Activated CD4-positive, CD25-positive, alpha-beta regulatory T cell (primary cell): Measurements from ENCODE around the gene TRIM14.
"Not testable (repeated sequence)": the region's sequence is repeated elsewhere in the genome, so short reads cannot be mapped to it uniquely, and the experiment has no call there.

ENCODE experiments used
- DNase-seq, 4 experiments: peaks; one replicate each; lab custom pipeline; 2025; lab: John Stamatoyannopoulos, UW

Gene TRIM14

DNA sequence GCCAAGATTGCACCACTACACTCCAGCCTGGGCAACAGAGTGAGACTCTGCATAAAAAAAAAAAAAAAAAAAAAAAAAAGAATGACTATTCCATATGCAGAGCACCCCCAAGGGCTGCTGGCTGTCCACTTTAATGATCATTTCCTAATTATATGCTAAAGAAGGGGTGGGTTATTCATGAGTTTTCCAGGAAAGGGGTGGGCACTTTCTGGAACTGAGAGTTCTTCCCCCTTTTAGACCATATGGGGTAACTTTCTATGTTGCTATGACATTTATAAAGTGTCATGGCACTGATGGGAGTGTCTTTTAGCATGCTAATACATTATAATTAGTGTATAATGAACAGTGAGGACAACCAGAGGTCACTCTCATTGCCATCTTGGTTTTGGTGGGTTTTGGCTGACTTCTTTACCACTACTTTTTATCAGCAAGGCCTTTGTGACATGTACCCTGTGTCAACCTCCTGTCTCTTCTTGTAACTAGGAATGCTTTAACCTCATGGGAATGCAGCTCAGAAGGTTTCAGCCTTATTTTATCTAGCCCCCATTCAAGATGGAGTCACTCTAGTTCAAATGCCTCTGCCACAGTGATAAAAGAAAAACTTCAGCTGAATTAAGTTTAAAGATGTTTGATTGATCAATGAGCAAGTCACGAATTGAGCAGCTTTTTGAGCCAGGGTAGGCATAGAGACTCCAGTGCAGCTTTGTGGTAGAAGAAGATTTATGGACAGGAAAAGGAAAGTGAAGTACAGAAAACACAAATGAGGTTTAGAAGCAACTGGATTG is 69.5 kb downstream of the TRIM14 start:
- DNase-seq = no peak

DNA sequence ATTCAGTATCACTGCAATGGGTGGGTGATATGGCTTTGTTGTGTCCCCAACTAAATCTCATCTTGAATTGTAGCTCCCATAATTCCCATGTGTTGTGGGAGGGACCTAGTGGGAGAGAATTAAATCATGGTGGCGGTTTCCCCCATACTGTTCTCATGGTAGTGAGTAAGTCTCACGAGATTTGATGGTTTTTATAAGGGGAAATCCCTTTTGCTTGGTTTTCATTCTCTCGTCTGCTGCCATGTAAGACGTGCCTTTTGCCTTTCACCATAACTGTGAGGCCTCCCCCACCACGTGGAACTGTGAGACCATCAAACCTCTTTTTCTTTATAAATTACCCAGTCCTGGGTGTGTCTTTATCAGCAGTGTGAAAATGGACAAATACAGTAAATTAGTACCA is 72.0 kb downstream of the TRIM14 start:
- no peak for DNase-seq

DNA sequence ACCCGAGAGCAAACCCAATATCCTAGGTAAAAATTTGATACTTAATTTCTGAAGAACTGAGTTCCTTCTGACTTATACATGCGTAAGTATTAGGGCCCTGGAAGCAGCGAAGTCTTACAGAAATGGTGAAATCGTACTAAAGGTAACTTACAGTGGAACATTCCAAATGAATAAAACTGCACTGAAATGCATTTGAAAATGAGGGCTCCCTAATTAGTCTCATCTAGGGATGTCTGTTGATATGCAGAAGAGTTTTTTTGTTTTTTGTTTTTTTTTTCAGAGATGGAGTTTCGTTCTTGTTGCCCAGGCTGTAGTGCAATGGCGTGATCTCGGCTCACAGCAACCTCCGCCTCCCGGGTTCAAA is 72.9 kb downstream of the TRIM14 start:
- DNase-seq = no peak

DNA sequence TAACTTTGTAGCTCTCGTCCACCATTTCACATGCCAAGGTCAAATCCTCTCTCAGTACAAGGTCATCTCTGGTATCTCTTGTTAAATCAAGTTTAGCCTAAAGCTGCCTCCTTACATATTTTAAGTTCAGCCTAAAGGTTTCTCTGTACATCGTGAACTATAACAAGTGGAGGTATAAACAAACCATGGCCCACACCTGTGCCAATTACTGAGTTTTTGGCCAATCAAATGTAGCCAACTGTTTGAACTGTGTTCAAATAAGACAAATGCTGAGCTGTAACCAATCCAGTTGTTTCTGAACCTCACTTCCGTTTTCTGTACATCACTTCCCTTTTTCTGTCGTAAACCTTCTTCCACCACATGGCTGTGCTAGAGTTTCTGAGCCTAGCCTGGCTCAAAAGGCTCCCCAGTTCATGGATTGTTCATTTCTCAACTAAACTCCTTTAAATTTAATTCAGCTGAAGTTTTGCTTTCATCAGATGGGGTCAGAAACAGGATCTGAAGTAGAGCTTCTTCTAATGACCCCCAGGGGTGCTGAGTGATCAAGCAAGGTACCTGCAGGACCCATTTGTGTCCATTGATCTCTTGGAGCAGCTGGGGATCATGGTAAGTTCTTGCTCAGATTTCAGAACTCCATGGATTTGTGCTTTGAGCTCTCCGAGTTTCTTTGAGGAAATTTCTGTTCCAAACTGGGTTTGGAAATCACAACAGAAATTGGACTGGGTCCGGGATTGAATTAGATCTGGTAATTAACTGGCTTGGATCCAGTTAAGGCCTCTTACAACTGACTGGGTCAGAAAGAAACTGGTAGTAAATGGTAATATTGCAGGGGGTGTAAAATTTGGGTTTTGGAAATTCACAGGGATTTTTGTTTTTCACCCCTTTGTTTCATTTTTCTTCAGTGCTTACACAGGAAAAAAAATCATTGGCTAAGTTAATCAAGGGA is 73.5 kb downstream of the TRIM14 start:
- no peak for DNase-seq

DNA sequence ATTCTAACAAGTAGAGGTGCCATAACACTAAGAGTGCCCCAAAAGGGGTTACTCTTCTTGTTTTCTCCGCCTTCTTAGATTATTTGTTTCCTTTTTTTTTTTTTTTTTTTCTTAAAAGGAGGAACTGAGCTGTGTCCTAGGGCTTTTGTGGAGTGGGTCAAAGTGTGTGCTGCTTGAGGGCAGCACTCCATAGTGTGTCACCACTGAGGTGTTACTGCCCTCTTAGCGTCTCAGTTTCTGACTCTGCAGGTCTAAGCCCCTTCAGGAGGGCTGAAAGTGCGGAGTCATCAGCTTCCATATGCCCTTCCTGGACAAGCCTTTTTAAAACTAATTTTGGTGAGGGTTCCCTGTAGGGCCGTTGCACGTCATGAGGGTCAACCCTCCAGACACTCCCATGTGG is 75.1 kb downstream of the TRIM14 start:
- DNase-seq = no peak

DNA sequence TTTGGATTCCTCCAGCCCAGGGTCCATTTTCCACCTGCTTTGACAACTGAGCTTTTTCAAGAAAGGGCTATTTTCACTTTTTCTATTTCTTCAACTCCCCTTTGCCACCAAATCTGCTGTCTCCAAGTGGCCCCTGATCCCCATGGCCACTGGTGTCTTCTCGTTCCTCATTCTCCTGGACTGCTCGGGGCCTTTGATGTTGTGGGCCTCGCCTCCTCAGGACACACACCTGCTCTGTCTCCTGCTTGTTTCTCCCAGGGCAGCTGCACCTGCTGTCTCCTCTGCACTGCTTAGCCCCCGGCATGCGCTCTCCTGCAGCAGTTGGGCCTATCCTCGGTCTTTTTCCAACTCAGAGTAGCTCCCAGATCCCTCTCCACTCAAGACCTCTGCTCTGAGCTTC is 78.8 kb downstream of the TRIM14 start:
- DNase-seq = no peak

DNA sequence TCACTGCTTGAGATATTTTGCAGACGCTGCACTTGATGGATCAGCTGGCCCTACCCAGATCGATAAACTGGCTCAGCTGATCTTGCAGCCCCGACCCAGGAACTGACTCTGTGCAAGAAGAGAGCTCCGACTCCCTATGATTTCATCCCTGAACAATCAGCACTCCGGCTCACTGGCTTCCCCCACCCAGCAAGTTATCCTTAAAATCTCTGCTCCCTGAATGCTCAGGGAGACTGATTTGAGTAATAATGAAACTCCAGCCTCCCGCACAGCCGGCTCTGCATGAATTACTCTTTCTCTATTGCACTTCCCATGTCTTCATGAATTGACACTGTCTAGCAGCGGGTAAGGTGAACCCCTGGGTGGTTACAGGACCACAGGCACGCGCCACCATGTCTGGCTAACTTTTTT is 79.4 kb downstream of the TRIM14 start:
- DNase-seq = no peak

- DNase-seq = no peak
Observed at GRCh38 chr9:98038958-98039357, 80.1 kb downstream of the TRIM14 start.

- no peak for DNase-seq
Observed at GRCh38 chr9:98037357-98037756, 81.7 kb downstream of the TRIM14 start.

DNA sequence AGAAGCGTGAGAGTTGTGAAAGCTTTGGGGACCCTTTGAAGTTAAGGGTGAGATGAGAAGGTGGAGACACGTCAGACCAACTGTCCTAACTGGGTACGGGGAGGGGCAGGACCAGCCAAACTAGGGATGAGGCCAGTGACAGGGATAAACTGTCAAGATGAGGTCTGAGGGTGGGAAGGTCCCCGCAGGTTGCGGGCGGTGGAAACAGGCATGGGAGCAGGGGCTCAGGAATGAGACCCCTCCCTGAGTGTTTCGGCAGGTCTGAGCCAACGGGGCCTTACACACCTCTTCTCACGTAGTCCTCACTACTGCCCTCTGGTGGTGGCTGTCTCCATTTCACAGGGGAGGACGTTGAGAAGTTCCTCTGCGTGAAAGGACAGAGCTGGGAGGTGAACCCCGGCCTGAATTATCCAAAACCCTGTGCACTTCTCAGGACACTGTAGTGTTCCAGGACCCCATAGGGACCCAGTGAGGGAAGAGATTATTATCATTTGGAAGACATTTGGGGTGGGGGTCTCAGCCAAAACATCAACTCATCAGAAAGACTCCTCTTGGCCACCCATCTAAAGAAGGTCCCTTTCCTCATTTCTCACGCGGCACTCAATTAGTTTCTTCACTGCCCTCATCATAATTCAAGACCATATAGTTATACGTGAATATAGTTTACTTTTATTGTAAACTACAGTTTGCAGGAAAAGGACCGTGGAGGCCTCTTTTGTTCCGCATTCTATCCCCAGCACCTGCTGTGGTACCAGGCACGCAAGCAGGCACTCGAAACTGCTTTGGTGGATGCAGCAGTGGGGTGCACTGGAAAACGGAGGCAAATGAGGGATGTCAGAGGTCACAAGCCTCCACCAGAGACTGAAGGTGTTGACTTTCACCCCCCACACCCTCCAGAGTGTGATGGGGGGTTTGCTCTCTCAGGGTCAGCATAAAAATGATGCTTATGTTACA is 84.2 kb downstream of the TRIM14 start:
- DNase-seq = peak; percentile 79 to 93 (median 86)

- no peak for DNase-seq
Observed at GRCh38 chr9:98031935-98032334, 87.1 kb downstream of the TRIM14 start.

DNA sequence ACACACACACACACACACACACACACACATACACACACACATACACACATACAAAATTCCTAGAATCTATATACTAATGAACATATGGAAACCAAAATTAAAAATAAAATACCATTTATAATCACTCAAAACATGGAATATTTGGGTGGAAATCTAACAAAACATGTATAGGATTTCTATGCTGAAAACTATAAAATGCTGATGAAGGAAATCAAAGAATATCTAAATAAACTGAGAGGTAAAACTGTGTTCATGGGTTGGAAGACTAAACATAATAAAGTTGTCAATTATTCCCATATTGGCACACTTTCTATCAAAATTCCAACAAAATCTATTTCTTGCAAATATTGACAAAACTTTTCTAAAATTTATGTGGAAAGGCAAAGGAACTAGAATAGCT is 87.9 kb downstream of the TRIM14 start:
- DNase-seq = no peak

DNA sequence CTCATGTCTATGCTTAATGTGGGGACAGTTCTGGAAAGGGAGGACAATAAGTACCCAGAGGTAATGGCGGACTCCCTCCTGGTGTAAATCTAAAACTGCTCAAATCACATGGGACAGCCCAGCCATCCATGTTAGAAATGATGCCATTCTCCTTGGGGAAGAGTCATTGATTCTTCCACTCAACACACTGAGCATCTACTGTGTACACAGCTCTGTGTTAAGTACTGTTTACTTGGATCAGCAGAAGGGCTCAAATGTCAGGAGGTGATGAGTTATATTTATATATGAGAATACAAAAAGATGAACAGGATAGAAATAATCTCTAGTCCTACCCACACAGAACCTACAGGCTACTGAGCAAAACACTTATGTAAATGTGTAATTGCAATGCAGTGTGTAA is 94.3 kb downstream of the TRIM14 start:
- DNase-seq = no peak

DNA sequence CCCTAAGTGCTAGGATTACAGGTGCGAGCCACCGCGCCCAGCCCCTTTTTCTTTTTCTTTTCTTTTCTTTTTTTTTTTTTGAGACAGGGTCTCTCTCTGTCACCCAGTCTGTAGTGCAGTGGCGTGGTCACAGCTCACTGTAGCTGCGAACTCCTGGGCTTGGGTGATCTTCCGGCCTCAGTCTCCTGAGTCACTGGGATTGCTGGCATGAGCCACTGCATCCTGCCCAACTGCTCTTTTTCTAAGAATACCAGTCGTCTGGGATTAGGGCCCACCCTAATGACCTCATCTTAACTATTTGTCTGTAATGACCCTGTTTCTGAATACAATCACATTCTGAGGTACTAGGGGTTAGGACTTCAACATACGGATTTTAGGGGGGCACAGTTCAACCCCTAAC is 96.6 kb downstream of the TRIM14 start:
- no peak for DNase-seq

- no peak for DNase-seq
Observed at GRCh38 chr9:98021306-98022040, 97.5 kb downstream of the TRIM14 start.

DNA sequence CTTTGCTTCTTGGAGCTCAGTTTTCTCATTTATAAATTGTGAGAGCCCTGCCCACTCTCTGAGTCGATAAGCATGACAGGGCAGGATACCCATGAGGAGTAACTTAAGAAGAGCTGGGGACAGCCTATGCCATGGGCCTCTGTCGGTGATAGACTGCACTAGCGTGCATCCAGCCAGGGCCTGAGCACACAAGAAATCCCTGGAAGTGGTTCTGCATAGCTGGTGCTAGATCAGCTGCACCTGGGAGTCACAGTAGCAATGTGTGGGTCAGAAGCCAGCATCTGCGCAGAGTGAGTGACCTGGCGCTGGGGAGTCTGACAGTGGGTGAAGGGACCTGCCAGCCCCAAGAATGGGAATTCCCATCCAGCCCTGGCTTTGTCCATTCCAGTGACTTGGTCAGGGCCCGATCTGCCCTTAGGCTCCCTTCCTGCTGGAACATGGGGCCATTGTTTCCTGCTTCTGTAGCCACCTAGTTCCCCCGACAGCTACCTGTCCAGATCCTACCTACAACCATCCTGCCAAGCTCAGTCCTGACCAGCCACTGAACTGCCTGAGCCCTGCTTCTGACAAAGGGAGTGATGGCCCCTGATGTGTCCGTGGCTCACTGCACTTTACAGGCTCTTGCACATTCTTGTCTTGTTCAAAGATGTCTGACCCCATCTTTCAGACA is 98.4 kb downstream of the TRIM14 start:
- no peak for DNase-seq

- DNase-seq = not testable (repeated sequence)
Observed at GRCh38 chr9:98019869-98020268, 99.2 kb downstream of the TRIM14 start.
